Cardiac muscle cell (in vitro differentiated cells and primary cell): ENCODE data around the gene EAF1. TPM values are rescaled to one million over a fixed set of nuclear protein-coding genes. Genes with fewer than 3 reads are reported as not detected.

Source experiments
- DNase-seq, 2 donors: peaks; one replicate each; pipeline versions ENCODE4 v3.0.0 to v3.0.0-alpha.2; 2010 to 2017; ENCODE audit warnings: low read depth in 1 of 2, low spot score in 1 of 2
- H3K27ac ChIP-seq: fragments of 200-600 bp; sonication (generic); 2 replicates; pipeline ENCODE4 v1.5.1; 2016
- H3K27me3 ChIP-seq: fragments of 200-600 bp; sonication (generic); 2 replicates; pipeline ENCODE4 v1.6.0; 2016; ENCODE audit warnings: control low read depth
- H3K36me3 ChIP-seq: fragments of 200-600 bp; sonication (generic); 2 replicates; pipeline ENCODE4 v1.5.1; 2016; ENCODE audit warnings: control low read depth
- H3K4me1 ChIP-seq: fragments of 200-600 bp; sonication (generic); 2 replicates; pipeline ENCODE4 v1.8.1; 2017; ENCODE audit warnings: low read depth, mild to moderate bottlenecking, mixed run types
- H3K4me3 ChIP-seq: fragments of 200-600 bp; sonication (generic); 2 replicates; pipeline ENCODE4 v1.5.1; 2016; ENCODE audit warnings: mild to moderate bottlenecking
- H3K9me3 ChIP-seq: fragments of 200-600 bp; sonication (generic); 2 replicates; pipeline ENCODE4 v1.5.1; 2017; ENCODE audit warnings: low read depth, mild to moderate bottlenecking, control low read depth
- polyA plus RNA-seq: library from polyadenylated mRNA; unstranded; fragments of >200 nt; fragmentation: Nextera tagmentation; extraction: Ambion mirVana; gene quantifications from 2 replicates; pipeline ENCODE4 v1.2.1, GENCODE V29; 2016
- total RNA-seq: library from RNA; depleted of rRNA; stranded (reverse); fragments of >200 nt; gene quantifications from 2 replicates; pipeline ENCODE4 v1.2.3, GENCODE V29; 2016
- TF ChIP-seq, protein P1 (sequence below): IDR thresholded peaks from 2 replicates; pipeline ENCODE4 v1.5.1; 2012; ENCODE audit warnings: low read depth, mild to moderate bottlenecking, low read length

Gene EAF1
- total and polyA plus RNA-seq, 2 experiments from 2014 or later: 8.7 to 13.2 TPM

GRCh38 chr3:15486979-15487378, 59.6 kb downstream of the EAF1 start:
- DNase-seq: no peak
- Histone ChIP-seq H3K36me3 (no peaks in the 10 kb centered on the region), H3K4me1 (no peaks in the 10 kb centered on the region), H3K4me3 (no peak overlapping the region), H3K9me3 (no peaks in the 10 kb centered on the region), H3K27ac (no peak overlapping the region), H3K27me3 (no peaks in the 10 kb centered on the region)
- TF ChIP-seq, protein P1, sequence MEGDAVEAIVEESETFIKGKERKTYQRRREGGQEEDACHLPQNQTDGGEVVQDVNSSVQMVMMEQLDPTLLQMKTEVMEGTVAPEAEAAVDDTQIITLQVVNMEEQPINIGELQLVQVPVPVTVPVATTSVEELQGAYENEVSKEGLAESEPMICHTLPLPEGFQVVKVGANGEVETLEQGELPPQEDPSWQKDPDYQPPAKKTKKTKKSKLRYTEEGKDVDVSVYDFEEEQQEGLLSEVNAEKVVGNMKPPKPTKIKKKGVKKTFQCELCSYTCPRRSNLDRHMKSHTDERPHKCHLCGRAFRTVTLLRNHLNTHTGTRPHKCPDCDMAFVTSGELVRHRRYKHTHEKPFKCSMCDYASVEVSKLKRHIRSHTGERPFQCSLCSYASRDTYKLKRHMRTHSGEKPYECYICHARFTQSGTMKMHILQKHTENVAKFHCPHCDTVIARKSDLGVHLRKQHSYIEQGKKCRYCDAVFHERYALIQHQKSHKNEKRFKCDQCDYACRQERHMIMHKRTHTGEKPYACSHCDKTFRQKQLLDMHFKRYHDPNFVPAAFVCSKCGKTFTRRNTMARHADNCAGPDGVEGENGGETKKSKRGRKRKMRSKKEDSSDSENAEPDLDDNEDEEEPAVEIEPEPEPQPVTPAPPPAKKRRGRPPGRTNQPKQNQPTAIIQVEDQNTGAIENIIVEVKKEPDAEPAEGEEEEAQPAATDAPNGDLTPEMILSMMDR: no peak

DNA sequence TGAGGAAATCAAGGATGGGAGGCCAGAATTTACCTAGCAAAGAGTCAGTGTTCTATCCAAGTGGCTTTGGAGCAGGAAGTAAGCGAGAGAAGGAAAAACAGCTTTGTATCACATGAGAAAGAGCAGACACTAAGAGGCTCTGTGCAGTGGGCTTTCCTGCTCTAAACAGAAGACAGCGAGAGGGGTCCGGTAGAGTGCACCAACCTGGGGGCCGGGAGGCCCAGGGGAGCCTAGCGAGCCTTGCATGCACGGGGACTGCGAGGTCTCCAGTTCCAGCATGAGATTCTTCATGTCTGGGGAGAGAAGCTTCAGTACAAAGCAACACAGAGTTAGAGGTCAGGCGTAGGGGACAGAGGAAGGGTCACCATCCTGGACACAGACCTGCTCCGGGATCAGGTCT, 60.6 kb downstream of the EAF1 start:
- H3K27ac ChIP-seq: no peak overlapping the region
- H3K4me3 ChIP-seq: no peak overlapping the region
- TF ChIP-seq, protein P1: no peak
- DNase-seq: no peak
- H3K27me3 ChIP-seq: no peaks in the 10 kb centered on the region
- no peaks in the 10 kb centered on the region for H3K4me1 ChIP-seq
- no peaks in the 10 kb centered on the region for H3K36me3 ChIP-seq
- H3K9me3 ChIP-seq: no peaks in the 10 kb centered on the region

GRCh38 chr3:15490158-15490557, 62.8 kb downstream of the EAF1 start:
- no peak overlapping the region for H3K4me3 ChIP-seq
- H3K36me3 ChIP-seq: no peaks in the 10 kb centered on the region
- H3K9me3 ChIP-seq: no peaks in the 10 kb centered on the region
- H3K27me3 ChIP-seq: no peaks in the 10 kb centered on the region
- TF ChIP-seq, protein P1: no peak
- H3K4me1 ChIP-seq: peaks cover under 1% of the 10 kb centered on the region
- H3K27ac ChIP-seq: no peak overlapping the region
- DNase-seq: no peak

- no peak overlapping the region for H3K4me3 ChIP-seq
- TF ChIP-seq, protein P1: no peak
- peaks cover 11% of the 10 kb centered on the region for H3K4me1 ChIP-seq
- no peak overlapping the region for H3K27ac ChIP-seq
- DNase-seq: no peak
- no peaks in the 10 kb centered on the region for H3K9me3 ChIP-seq
- H3K27me3 ChIP-seq: no peaks in the 10 kb centered on the region
- H3K36me3 ChIP-seq: no peaks in the 10 kb centered on the region
Observed at GRCh38 chr3:15491143-15491542, 63.7 kb downstream of the EAF1 start.

Other genes with a start within 250 kb of the EAF1 start
- 21.2 and 33.1 TPM in 2 replicates for gene CAPN7, start 221.4 kb upstream of the EAF1 start, total RNA-seq
- gene CAPN7, start 221.4 kb upstream of the EAF1 start, polyA plus RNA-seq: 26.7 and 37.4 TPM in 2 replicates
- 17.2 and 18.5 TPM in 2 replicates for gene SH3BP5, start 95.0 kb upstream of the EAF1 start, total RNA-seq
- gene SH3BP5, start 95.0 kb upstream of the EAF1 start, polyA plus RNA-seq: 10.6 and 11.1 TPM in 2 replicates
- gene METTL6, start 54 bp upstream of the EAF1 start, total RNA-seq: 17.1 and 21.1 TPM in 2 replicates
- 19.7 and 26.2 TPM in 2 replicates for gene METTL6, start 54 bp upstream of the EAF1 start, polyA plus RNA-seq
- 4.5 and 10.4 TPM in 2 replicates for gene COLQ, start 94.1 kb downstream of the EAF1 start, total RNA-seq
- 7.5 and 12.6 TPM in 2 replicates for gene COLQ, start 94.1 kb downstream of the EAF1 start, polyA plus RNA-seq
- 7.8 and 11.2 TPM in 2 replicates for gene HACL1, start 174.0 kb downstream of the EAF1 start, total RNA-seq
- gene HACL1, start 174.0 kb downstream of the EAF1 start, polyA plus RNA-seq: 11.0 and 24.6 TPM in 2 replicates
- gene BTD, start 174.1 kb downstream of the EAF1 start, total RNA-seq: 9.4 and 12.9 TPM in 2 replicates
- 13.8 and 14.4 TPM in 2 replicates for gene BTD, start 174.1 kb downstream of the EAF1 start, polyA plus RNA-seq